ENCODE data around the gene TMC1. TPM values are rescaled to one million over a fixed set of nuclear protein-coding genes. Genes with fewer than 3 reads are reported as not detected.

Gene TMC1
- total and polyA plus RNA-seq, 2 donors from 2014 or later = 0.25 to 1.2 TPM

- Histone ChIP-seq H3K36me3 (ENCODE audit: control insufficient read depth in 2 of 3, insufficient read depth in 3 of 3, low read length in 3 of 3) (no peaks in the 10 kb centered on the region), H3K9ac (ENCODE audit: low read length in 3 of 3) (no peak overlapping the region), H3K4me3 (ENCODE audit: low read length in 3 of 3) (no peak overlapping the region), H3K27ac (ENCODE audit: low read depth in 2 of 2, low read length in 2 of 2) (no peak overlapping the region), H3K4me1 (ENCODE audit: control insufficient read depth in 2 of 3, insufficient read depth in 2 of 3, low read depth in 1 of 3, low read length in 3 of 3) (peaks cover 0 to 3% (median 0%) of the 10 kb centered on the region in 3 donors), H3K9me3 (ENCODE audit: control insufficient read depth in 2 of 3, insufficient read depth in 1 of 3, low read length in 3 of 3) (no peaks in the 10 kb centered on the region), H3K27me3 (ENCODE audit: control insufficient read depth, insufficient read depth, low read length) (no peaks in the 10 kb centered on the region)
- FAIRE-seq (no peak), DNase-seq (no peak)
- intact Hi-C loops (cut with DNase I) = no loop called here
- no peak for TF ChIP-seq CTCF (IDR thresholded peaks at IDR 0.05; ENCODE audit: borderline replicate concordance, extremely low read depth, insufficient read depth)
Measured at GRCh38 chr9:72537671-72538070, 16.3 kb downstream of the TMC1 start.

- H3K4me3 ChIP-seq (ENCODE audit: low read length in 3 of 3) = no peak overlapping the region
- no peak overlapping the region for H3K9ac ChIP-seq (ENCODE audit: low read length in 3 of 3)
- H3K27me3 ChIP-seq (ENCODE audit: control insufficient read depth, insufficient read depth, low read length) = no peaks in the 10 kb centered on the region
- intact Hi-C loops (cut with DNase I) = no loop called here
- DNase-seq (no peak), FAIRE-seq (no peak)
- no peaks in the 10 kb centered on the region for H3K4me1 ChIP-seq (ENCODE audit: control insufficient read depth in 2 of 3, insufficient read depth in 2 of 3, low read depth in 1 of 3, low read length in 3 of 3)
- H3K9me3 ChIP-seq (ENCODE audit: control insufficient read depth in 2 of 3, insufficient read depth in 1 of 3, low read length in 3 of 3) = no peaks in the 10 kb centered on the region
- H3K36me3 ChIP-seq (ENCODE audit: control insufficient read depth in 2 of 3, insufficient read depth in 3 of 3, low read length in 3 of 3) = no peaks in the 10 kb centered on the region
- TF ChIP-seq CTCF (IDR thresholded peaks at IDR 0.05; ENCODE audit: borderline replicate concordance, extremely low read depth, insufficient read depth) = no peak
- H3K27ac ChIP-seq (ENCODE audit: low read depth in 2 of 2, low read length in 2 of 2) = no peak overlapping the region
Measured at GRCh38 chr9:72538921-72539702, 17.7 kb downstream of the TMC1 start.

GRCh38 chr9:72539824-72540347 is 18.5 kb downstream of the TMC1 start:
- H3K27me3 ChIP-seq (ENCODE audit: control insufficient read depth, insufficient read depth, low read length) = no peaks in the 10 kb centered on the region
- intact Hi-C loops (cut with DNase I) = no loop called here
- H3K4me1 ChIP-seq (ENCODE audit: control insufficient read depth in 2 of 3, insufficient read depth in 2 of 3, low read depth in 1 of 3, low read length in 3 of 3) = no peaks in the 10 kb centered on the region
- H3K27ac ChIP-seq (ENCODE audit: low read depth in 2 of 2, low read length in 2 of 2) = peak overlapping the region in 1 of 2 donors; percentile 20
- no peaks in the 10 kb centered on the region for H3K9me3 ChIP-seq (ENCODE audit: control insufficient read depth in 2 of 3, insufficient read depth in 1 of 3, low read length in 3 of 3)
- FAIRE-seq (no peak), DNase-seq (peak in 2 of 5 donors; percentile 40 to 54)
- H3K4me3 ChIP-seq (ENCODE audit: low read length in 3 of 3) = no peak overlapping the region
- no peak overlapping the region for H3K9ac ChIP-seq (ENCODE audit: low read length in 3 of 3)
- TF ChIP-seq CTCF (IDR thresholded peaks at IDR 0.05; ENCODE audit: borderline replicate concordance, extremely low read depth, insufficient read depth) = no peak
- H3K36me3 ChIP-seq (ENCODE audit: control insufficient read depth in 2 of 3, insufficient read depth in 3 of 3, low read length in 3 of 3) = no peaks in the 10 kb centered on the region
